SJSA1 (cell line): ENCODE measurements around the gene NME5. TPM values are rescaled to one million over a fixed set of nuclear protein-coding genes. Genes with fewer than 3 reads are reported as not detected.

Experiments used
- DNase-seq, 2 experiments: peaks; one replicate each; pipeline ENCODE4 v3.0.0-alpha.2; 2015 to 2020; ENCODE audit warnings: low spot score in 2 of 2, low read depth in 1 of 2
- H3K27ac ChIP-seq: fragments of 250-450 bp; sonication (Bioruptor Pico); 2 replicates; pipeline ENCODE4 v1.5.1; 2020; ENCODE audit warnings: mild to moderate bottlenecking, moderate library complexity
- H3K27me3 ChIP-seq: fragments of 250-450 bp; sonication (Bioruptor Pico); replicated peaks from 2 replicates; pipeline ENCODE4 v1.5.1; 2020; ENCODE audit warnings: mild to moderate bottlenecking, moderate library complexity
- H3K36me3 ChIP-seq: fragments of 250-450 bp; sonication (Bioruptor Pico); 2 replicates; pipeline ENCODE4 v1.5.1; 2020; ENCODE audit warnings: mild to moderate bottlenecking
- H3K4me1 ChIP-seq: fragments of 250-450 bp; sonication (Bioruptor Pico); replicated peaks from 2 replicates; pipeline ENCODE4 v1.6.1; 2021; ENCODE audit warnings: mild to moderate bottlenecking
- H3K4me3 ChIP-seq: fragments of 250-450 bp; sonication (Bioruptor Pico); 2 replicates; pipeline ENCODE4 v1.5.1; 2020; ENCODE audit warnings: mild to moderate bottlenecking
- H3K9me3 ChIP-seq: fragments of 250-450 bp; sonication (Bioruptor Pico); replicated peaks from 2 replicates; pipeline ENCODE4 v1.5.1; 2020; ENCODE audit warnings: mild to moderate bottlenecking
- total RNA-seq: library from RNA; depleted of rRNA; stranded (reverse); fragments of >200 nt; shearing (Covaris generic); gene quantifications from 2 replicates; pipeline ENCODE4 v1.2.3, GENCODE V29; 2014; rRNA removed

Gene NME5, protein sequence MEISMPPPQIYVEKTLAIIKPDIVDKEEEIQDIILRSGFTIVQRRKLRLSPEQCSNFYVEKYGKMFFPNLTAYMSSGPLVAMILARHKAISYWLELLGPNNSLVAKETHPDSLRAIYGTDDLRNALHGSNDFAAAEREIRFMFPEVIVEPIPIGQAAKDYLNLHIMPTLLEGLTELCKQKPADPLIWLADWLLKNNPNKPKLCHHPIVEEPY
- not detected in 2 replicates for total RNA-seq

DNA sequence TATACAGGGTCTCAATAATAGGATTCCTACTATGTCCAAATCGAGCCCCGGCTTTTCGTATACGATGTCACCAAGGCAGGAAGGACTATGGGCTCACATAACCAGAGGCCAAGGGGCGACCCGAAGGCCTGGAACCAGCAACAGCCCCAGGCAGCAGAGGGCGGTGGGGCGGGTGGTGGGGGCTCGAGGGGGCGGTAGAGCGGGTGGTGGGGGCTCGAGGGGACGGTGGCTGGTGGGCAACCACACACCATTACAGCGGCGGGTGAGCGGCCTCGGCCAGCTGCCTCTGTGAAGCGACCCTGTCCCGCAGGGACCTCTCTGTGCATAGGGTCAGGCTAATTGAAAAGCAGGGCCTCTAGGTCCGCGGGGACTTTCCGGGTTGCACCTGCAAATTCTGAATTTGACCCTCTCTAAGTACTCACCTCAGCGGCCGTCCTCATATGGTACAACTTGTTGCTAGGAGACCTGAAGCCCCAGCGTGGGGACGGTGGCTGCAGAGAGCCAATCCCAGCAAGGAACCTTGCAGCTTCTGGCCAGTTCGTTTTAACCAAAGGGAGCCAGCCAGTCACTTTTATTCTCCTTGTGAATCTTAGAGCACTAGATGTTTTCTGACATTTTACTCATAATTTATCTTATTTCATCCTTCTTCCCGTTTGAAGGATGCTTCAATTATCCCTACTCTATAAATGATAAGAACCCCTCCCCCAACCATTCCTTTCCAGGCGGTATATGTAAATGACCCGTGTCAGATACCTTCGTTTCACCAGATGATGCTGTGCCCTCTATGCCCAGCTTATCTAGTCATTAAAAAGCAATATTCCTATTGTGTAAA, at the start of gene NME5:
Gene NME5, minus strand, starts transcription at position 480 of the 832 bp plus-strand sequence. CDS start 648 bp downstream, outside the sequence.
- Histone ChIP-seq H3K36me3 (no peaks in the 10 kb centered on the region), H3K4me3 (no peak within 1 kb of the TSS), H3K9me3 (no peaks in the 10 kb centered on the region), H3K27me3 (peaks cover 9% of the 10 kb centered on the region; the same call in 1 of the 2 replicates), H3K27ac (no peak within 1 kb of the TSS), H3K4me1 (no peaks in the 10 kb centered on the region)
- no peak for DNase-seq

DNA sequence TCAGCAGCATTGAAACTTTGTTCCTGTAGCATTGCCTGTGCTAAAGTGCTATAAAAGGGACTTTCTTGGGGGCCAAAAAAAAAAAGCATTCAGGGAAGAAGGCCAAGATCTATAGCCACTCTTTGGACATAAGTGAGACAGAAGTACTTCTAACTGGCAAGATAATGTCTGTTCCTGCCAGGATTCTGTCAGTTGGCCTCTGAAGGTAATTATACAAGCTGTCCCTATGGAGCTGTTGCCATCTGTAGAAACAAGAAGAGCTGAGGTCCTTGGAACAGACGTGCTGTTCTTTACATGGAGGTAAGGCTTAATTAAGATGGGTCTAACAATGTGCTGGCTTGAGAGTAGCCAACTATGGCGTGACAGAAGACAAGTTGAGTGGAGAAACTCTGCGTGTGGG, 49.4 kb upstream of the NME5 start:
- H3K4me1 ChIP-seq = no peaks in the 10 kb centered on the region

DNA sequence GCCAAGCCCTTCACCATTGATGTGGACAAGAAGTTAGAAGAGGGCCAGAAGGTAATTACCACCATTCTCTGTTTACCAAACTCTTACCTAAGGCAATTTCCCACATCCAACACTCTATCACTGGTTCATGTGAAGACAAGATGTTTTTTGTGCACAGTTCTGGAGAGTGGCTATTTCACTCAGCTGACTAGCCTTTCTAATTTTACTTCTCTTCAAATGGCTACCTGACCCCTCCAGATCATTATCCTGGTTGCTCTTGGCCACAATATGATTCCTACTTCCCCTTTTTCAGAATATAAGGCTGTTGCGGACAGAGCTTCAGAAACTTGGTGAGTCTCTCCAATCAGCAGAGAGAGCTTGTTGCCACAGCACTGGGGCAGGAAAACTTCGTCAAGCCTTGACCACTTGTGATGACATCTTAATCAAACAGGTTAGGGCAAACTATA, 46.8 kb upstream of the NME5 start:
- Histone ChIP-seq H3K36me3 (peaks cover 97% of the 10 kb centered on the region), H3K4me3 (no peak overlapping the region), H3K9me3 (no peaks in the 10 kb centered on the region), H3K4me1 (no peaks in the 10 kb centered on the region), H3K27ac (no peak overlapping the region), H3K27me3 (no peaks in the 10 kb centered on the region)
- DNase-seq = no peak

More for the DNA sequence above, 49.4 kb upstream of the NME5 start:
- DNase-seq = no peak
- Histone ChIP-seq H3K27me3 (no peaks in the 10 kb centered on the region), H3K4me3 (no peak overlapping the region), H3K36me3 (peaks cover 95% of the 10 kb centered on the region), H3K9me3 (no peaks in the 10 kb centered on the region), H3K27ac (no peak overlapping the region)

DNA sequence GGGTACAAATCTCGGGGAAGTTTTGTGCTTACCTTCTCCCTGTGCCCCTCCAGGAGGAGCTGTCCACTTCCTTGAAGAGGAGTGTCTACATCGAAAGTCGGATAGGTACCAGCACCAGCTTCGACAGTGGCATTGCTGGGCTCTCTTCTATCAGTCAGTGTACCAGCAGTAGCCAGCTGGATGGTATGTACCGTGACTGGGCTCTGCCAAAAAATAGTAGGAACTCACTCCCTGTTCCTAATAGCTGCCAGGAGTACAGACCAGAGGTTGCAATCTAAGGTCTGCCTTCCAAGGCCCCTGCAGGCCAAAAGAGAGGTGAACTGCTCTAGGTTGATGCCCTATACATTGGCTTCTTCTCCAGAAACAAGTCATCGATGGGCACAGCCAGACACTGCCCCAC, 43.6 kb upstream of the NME5 start:
- Histone ChIP-seq H3K36me3 (peaks cover 77% of the 10 kb centered on the region), H3K4me3 (no peak overlapping the region), H3K9me3 (no peaks in the 10 kb centered on the region), H3K4me1 (peaks cover 10% of the 10 kb centered on the region), H3K27ac (no peak overlapping the region), H3K27me3 (no peaks in the 10 kb centered on the region)
- no peak for DNase-seq

DNA sequence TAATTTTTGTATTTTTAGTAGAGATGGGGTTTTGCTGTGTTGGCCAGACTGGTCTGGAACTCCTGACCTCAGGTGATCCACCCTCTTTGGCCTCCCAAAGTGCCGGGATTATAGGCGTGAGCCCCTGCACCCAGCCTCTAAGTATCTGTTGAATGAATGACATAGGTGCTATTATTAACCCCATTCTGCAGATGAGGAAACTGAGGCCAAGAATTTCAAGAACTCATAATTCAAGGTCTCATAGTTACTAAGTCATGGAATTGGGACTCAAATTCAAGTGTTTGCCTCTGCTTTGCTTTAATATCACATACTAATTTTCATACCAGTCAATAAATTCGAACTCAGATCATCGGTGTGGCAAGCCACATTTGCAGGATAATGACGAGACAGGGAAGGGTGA, 41.6 kb upstream of the NME5 start:
- Histone ChIP-seq H3K4me1 (peaks cover 10% of the 10 kb centered on the region), H3K9me3 (no peaks in the 10 kb centered on the region)

DNA sequence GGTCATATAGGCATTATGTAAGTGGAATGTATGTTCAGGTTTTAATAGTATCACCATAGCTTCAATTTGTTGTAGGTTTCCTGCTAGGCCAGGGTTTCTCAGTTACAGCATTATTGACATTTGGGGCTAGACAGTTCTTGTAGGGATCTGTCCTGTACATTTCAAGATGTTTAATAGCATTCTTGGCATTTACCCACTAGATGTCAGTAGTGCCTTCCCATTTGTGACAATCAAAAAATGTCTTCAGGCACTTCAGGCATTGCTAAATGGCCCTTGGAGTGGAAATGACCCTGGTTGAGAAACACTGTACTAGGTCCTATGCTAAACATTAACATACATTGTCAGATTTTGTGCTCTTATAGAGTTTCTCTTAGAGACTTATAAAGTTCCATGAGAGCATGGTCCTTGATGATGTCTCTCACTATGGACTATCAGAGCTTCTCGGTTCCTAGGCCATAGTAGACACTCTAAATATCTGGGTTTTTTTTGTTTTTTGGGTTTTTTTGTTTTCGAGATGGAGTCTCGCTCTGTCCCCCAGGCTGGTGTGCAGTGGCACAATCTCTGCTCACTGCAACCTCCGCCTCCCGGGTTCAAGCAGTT, 41.1 kb upstream of the NME5 start:
- Histone ChIP-seq H3K27ac (no peak overlapping the region), H3K4me3 (peak overlapping the region; percentile 61), H3K27me3 (no peaks in the 10 kb centered on the region), H3K9me3 (no peaks in the 10 kb centered on the region), H3K36me3 (peaks cover 68% of the 10 kb centered on the region), H3K4me1 (peaks cover 10% of the 10 kb centered on the region)
- peak in 1 of 2 experiments; percentile 67 for DNase-seq

More for the DNA sequence above, 41.6 kb upstream of the NME5 start:
- no peak overlapping the region for H3K27ac ChIP-seq
- no peaks in the 10 kb centered on the region for H3K27me3 ChIP-seq
- no peak overlapping the region for H3K4me3 ChIP-seq
- no peak for DNase-seq
- peaks cover 72% of the 10 kb centered on the region for H3K36me3 ChIP-seq

DNA sequence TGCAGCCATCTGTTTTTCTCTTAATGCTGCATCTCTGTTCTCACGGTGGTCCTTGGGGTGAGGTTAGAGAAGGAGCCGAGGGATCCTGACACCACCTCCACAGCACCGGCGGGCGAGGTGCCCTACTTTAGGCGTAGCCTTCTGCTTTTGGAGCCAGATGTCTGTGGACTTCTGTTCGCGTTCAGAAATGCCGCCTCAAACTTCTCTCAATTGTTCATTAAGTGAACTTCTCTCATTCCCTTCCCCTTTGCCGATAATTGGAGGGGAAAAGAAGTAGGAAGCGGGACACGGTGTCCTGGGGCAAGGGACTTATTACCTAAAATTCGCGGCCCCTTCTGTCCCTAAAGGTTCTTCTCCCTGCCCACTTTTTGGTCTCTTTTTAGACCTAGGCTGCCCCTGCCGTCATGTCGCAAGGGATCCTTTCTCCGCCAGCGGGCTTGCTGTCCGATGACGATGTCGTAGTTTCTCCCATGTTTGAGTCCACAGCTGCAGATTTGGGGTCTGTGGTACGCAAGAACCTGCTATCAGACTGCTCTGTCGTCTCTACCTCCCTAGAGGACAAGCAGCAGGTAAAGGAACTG, 40.1 kb upstream of the NME5 start:
- H3K27me3 ChIP-seq = no peaks in the 10 kb centered on the region
- H3K9me3 ChIP-seq = no peaks in the 10 kb centered on the region
- no peak for DNase-seq
- peak overlapping the region; percentile 99 for H3K27ac ChIP-seq
- H3K36me3 ChIP-seq = peaks cover 68% of the 10 kb centered on the region
- H3K4me1 ChIP-seq = peaks cover 10% of the 10 kb centered on the region
- H3K4me3 ChIP-seq = peak overlapping the region; percentile 61

DNA sequence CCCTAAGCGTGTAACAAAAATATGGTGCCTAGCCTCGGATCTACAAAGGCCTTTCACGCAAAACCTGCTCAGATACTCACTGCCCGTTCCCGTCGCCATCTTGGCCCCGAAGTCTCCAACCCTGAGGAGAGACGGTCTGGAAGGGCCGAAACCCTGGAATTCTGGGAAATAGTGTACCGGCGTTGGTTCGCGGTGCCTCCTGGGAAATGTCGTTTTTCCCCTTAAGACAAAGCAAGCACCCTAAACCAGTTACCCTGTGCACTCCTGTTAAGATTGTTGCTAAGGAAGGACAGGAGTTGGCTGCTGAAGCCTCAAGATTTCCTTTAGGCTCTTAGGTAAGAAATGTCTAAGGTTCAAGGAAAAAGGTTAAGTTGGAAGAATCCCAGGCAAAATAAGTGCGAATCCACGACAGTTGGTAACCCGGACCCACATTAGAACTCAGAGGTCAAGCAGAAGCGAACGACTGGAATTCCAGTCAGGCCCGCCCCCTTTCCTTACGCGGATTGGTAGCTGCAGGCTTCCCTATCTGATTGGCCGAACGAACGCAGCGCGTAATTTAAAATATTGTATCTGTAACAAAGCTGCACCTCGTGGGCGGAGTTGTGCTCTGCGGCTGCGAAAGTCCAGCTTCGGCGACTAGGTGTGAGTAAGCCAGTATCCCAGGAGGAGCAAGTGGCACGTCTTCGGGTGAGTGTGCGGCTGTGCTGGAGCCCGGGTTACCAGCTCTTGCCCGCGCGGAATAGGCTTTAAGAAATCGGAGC, 39.5 kb upstream of the NME5 start, which contains the start of the genes BRD8 and KIF20A:
Gene BRD8, minus strand, starts transcription at position 115 of the 761 bp plus-strand sequence. Its CDS starts 16 bp downstream, at position 99.
Gene KIF20A, plus strand, starts transcription at position 597 of the 761 bp plus-strand sequence. CDS start 569 bp downstream, outside the sequence.
- Histone ChIP-seq H3K36me3 (peaks cover 68% of the 10 kb centered on the region), H3K27me3 (no peaks in the 10 kb centered on the region)
- DNase-seq = peak; percentile 99

DNA sequence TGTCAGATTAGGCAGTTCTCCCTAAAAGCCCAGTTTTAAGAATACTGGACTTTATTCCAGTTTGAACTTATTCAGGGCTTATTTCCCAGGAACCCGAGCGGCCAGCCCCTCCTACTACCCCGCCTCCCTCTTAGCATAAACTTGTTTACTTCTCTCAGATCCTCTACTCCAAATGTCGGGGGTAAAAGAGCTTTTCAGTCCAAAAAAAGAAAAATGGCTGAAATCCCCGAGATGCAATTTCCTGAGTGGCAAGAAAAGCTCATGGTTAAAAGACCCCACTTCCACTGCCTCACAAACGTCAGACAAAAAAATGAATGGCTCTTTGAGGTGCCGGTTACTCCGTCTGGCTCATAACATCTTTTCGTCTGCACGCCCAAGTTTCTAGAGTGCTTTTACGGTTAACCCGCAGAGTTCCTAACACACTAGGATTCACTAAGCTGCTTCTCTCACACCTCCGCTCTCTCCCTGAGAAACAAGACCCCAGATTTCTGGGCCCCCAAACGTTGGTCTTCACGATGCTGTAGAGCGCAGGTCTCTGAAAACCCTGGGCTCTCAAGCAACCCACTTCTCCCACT, 38.8 kb upstream of the NME5 start:
- no peaks in the 10 kb centered on the region for H3K27me3 ChIP-seq

More for the DNA sequence above, 39.5 kb upstream of the NME5 start, which contains the start of the genes BRD8 and KIF20A:
- Histone ChIP-seq H3K27ac (peak within 1 kb of the TSS; percentile 99), H3K9me3 (no peaks in the 10 kb centered on the region), H3K4me3 (peak within 1 kb of the TSS; percentile 61), H3K4me1 (peaks cover 10% of the 10 kb centered on the region)

DNA sequence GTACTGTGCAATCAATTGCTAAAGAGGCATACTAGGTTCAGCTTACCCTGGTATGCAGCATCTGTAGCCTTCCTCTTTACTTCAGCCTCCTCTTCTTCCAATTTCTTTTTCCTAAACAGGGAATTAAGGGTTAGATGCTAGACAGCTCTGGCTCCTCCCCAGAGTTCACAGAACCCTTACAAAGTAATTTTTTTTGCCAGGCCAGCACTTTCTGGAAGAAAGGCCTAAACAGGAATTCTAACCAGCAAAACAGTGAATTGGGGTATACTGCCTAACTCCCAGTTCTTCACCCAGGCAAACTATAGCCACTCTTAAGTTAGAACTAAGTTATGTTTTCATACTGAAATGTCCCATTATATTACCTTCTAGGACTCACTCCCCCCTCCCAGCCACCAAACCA, 31.1 kb upstream of the NME5 start:
- Histone ChIP-seq H3K4me1 (no peaks in the 10 kb centered on the region), H3K9me3 (no peaks in the 10 kb centered on the region), H3K27ac (no peak overlapping the region), H3K36me3 (peaks cover 98% of the 10 kb centered on the region), H3K27me3 (no peaks in the 10 kb centered on the region), H3K4me3 (no peak overlapping the region)
- no peak for DNase-seq

More for the DNA sequence above, 38.8 kb upstream of the NME5 start:
- peaks cover 68% of the 10 kb centered on the region for H3K36me3 ChIP-seq
- H3K9me3 ChIP-seq = no peaks in the 10 kb centered on the region
- peak overlapping the region; percentile 61 for H3K4me3 ChIP-seq
- H3K27ac ChIP-seq = peak overlapping the region; percentile 99
- DNase-seq = peak in 1 of 2 experiments; percentile 55
- H3K4me1 ChIP-seq = peaks cover 10% of the 10 kb centered on the region

DNA sequence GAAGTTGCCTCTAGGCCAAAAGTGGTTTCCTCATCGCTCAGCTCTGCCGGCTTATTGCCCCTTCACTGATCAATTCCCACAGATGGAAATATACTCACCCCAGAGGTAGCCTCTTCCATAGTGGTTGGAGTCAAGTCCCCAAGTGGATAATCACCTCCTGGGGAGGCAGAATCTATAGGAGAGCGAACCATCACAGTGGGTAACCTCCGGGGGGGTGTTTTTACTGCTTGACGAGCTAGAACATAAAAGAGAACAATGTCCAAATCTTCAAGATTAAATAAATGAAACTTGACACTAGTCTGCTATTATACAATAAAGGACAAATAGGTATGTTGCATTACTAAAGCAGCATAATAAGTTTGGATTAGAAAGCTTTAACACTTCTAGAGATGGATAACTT, 29.9 kb upstream of the NME5 start:
- H3K9me3 ChIP-seq = no peaks in the 10 kb centered on the region
- H3K36me3 ChIP-seq = peaks cover 98% of the 10 kb centered on the region
- H3K27ac ChIP-seq = no peak overlapping the region
- no peak overlapping the region for H3K4me3 ChIP-seq
- no peaks in the 10 kb centered on the region for H3K4me1 ChIP-seq
- H3K27me3 ChIP-seq = no peaks in the 10 kb centered on the region
- DNase-seq = no peak

DNA sequence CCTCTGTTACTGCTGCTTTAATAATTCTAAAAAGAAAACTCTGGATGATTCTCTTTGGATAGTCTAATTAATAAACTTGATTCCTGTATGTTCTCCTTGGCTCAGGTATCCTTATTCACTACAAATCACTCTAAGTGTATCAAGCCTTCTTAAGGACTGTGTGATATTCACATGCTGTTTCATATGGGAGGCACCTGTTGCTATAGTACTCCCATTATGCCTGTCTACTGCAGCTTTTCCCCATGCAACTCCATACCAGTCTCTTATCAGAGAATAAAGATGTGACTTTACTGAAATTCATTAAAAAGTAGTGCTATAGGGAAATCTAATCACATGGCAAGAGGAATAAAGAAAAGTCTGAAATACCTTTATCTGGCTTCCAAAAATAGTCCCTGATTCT, 24.5 kb upstream of the NME5 start:
- Histone ChIP-seq H3K4me3 (no peak overlapping the region), H3K36me3 (peaks cover 100% of the 10 kb centered on the region), H3K27ac (no peak overlapping the region), H3K4me1 (no peaks in the 10 kb centered on the region), H3K9me3 (no peaks in the 10 kb centered on the region), H3K27me3 (no peaks in the 10 kb centered on the region)
- no peak for DNase-seq
